Measurements from ENCODE around the gene SSBP4.

SSBP4 gene

DNA sequence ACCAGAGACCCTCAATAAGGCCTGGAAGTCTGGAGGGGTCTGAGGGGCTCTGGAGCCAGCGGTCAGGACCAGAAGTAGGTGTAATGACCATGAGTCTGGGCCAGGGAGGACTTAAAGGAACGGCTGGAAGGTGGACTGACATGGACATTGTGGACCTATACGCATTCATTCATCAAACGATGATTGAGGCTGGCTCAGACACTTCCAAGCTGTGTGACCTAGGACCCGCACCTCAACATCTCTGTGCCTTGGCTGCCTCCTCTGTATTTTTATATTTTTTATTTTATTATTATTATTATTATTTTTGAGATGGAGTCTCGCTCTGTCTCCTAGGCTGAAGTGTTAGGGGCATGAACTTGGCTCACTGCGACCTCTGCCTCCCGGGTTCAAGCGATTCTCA is 12.4 kb upstream of the SSBP4 start:
- H3K4me2 ChIP-seq = no peak overlapping the region

GRCh38 chr19:18408053-18408476 is 11.1 kb upstream of the SSBP4 start:
- H3K4me1 ChIP-seq (ENCODE audit: low read depth, poor library complexity, severe bottlenecking) = peaks cover 9% of the 10 kb centered on the region
- H2AFZ ChIP-seq (ENCODE audit: low read depth) = no peak overlapping the region
- no peaks in the 10 kb centered on the region for H3K36me3 ChIP-seq (ENCODE audit: insufficient read depth)
- H3K27ac ChIP-seq = no peak overlapping the region
- H3K9ac ChIP-seq = no peak overlapping the region
- H4K20me1 ChIP-seq (ENCODE audit: insufficient read depth) = no peaks in the 10 kb centered on the region
- H3K4me3 ChIP-seq (IDR thresholded peaks at IDR 0.05; ENCODE audit: insufficient read depth, low read depth, low read length) = no peak overlapping the region
- no peak overlapping the region for H3K4me2 ChIP-seq
- peaks cover 29% of the 10 kb centered on the region; the same call in 1 of the 2 replicates for H3K27me3 ChIP-seq (ENCODE audit: insufficient read depth, low read depth)
- H3K79me2 ChIP-seq (ENCODE audit: insufficient read depth, low read depth) = no peaks in the 10 kb centered on the region
- TF ChIP-seq, protein P1, sequence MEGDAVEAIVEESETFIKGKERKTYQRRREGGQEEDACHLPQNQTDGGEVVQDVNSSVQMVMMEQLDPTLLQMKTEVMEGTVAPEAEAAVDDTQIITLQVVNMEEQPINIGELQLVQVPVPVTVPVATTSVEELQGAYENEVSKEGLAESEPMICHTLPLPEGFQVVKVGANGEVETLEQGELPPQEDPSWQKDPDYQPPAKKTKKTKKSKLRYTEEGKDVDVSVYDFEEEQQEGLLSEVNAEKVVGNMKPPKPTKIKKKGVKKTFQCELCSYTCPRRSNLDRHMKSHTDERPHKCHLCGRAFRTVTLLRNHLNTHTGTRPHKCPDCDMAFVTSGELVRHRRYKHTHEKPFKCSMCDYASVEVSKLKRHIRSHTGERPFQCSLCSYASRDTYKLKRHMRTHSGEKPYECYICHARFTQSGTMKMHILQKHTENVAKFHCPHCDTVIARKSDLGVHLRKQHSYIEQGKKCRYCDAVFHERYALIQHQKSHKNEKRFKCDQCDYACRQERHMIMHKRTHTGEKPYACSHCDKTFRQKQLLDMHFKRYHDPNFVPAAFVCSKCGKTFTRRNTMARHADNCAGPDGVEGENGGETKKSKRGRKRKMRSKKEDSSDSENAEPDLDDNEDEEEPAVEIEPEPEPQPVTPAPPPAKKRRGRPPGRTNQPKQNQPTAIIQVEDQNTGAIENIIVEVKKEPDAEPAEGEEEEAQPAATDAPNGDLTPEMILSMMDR (conservative IDR thresholded peaks at IDR 0.05; ENCODE audit: low read depth, low read length) = peak; percentile 45

More for the DNA sequence above, 12.4 kb upstream of the SSBP4 start:
- Histone ChIP-seq H2AFZ (ENCODE audit: low read depth) (no peak overlapping the region), H3K27me3 (ENCODE audit: insufficient read depth, low read depth) (peaks cover 20% of the 10 kb centered on the region; the same call in 1 of the 2 replicates), H3K79me2 (ENCODE audit: insufficient read depth, low read depth) (no peaks in the 10 kb centered on the region), H4K20me1 (ENCODE audit: insufficient read depth) (no peaks in the 10 kb centered on the region), H3K27ac (no peak overlapping the region), H3K4me1 (ENCODE audit: low read depth, poor library complexity, severe bottlenecking) (peaks cover 9% of the 10 kb centered on the region), H3K9ac (no peak overlapping the region), H3K4me3 (IDR thresholded peaks at IDR 0.05; ENCODE audit: insufficient read depth, low read depth, low read length) (no peak overlapping the region), H3K36me3 (ENCODE audit: insufficient read depth) (no peaks in the 10 kb centered on the region)
- TF ChIP-seq, protein P1 (conservative IDR thresholded peaks at IDR 0.05; ENCODE audit: low read depth, low read length) = no peak

DNA sequence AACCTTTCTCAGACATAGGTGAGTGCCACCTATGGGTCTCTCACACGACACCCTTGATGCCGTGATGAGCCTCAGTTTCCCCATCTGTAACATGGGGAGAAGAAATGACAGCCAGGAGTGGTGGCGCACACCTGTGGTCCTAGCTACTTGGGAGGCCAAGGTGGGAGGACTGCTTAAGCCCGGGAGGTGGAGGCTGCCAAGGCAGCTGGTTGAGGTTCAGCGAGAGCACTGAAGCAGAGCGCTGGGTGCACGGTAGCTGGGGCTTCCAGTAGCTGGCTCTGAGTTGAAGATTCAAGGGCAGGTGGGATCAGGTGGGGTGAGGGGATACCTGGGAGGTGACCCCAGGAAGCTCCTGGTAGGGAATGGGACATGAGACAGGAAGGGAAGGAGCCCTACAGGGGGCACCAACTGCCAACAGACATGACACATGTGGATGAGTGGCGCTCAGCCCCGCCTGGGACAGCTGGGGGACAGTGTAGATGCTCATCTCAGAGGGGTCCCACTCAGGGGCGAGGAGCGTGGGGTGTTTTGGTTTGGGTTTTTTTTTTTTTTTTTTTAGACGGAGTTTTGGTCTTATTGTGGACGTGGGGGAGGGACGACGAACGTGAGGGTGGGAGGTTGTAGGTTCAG is 6.5 kb upstream of the SSBP4 start:
- no peak overlapping the region for H3K4me3 ChIP-seq (IDR thresholded peaks at IDR 0.05; ENCODE audit: insufficient read depth, low read depth, low read length)
- H3K4me1 ChIP-seq (ENCODE audit: low read depth, poor library complexity, severe bottlenecking) = peaks cover 37% of the 10 kb centered on the region
- H3K36me3 ChIP-seq (ENCODE audit: insufficient read depth) = no peaks in the 10 kb centered on the region
- TF ChIP-seq, protein P1 (conservative IDR thresholded peaks at IDR 0.05; ENCODE audit: low read depth, low read length) = no peak
- H3K9ac ChIP-seq = no peak overlapping the region
- H3K27ac ChIP-seq = no peak overlapping the region
- peaks cover 28% of the 10 kb centered on the region; the same call in 1 of the 2 replicates for H3K27me3 ChIP-seq (ENCODE audit: insufficient read depth, low read depth)
- no peaks in the 10 kb centered on the region for H3K79me2 ChIP-seq (ENCODE audit: insufficient read depth, low read depth)
- no peak overlapping the region for H3K4me2 ChIP-seq
- no peak overlapping the region for H2AFZ ChIP-seq (ENCODE audit: low read depth)
- no peaks in the 10 kb centered on the region for H4K20me1 ChIP-seq (ENCODE audit: insufficient read depth)

- Histone ChIP-seq H4K20me1 (ENCODE audit: insufficient read depth) (no peaks in the 10 kb centered on the region), H3K9ac (no peak overlapping the region), H2AFZ (ENCODE audit: low read depth) (no peak overlapping the region), H3K79me2 (ENCODE audit: insufficient read depth, low read depth) (no peaks in the 10 kb centered on the region), H3K27me3 (ENCODE audit: insufficient read depth, low read depth) (peaks cover 31% of the 10 kb centered on the region; the same call in 1 of the 2 replicates), H3K4me3 (IDR thresholded peaks at IDR 0.05; ENCODE audit: insufficient read depth, low read depth, low read length) (no peak overlapping the region), H3K4me2 (peak overlapping the region; percentile 33; the same call in 1 of the 2 replicates), H3K27ac (no peak overlapping the region), H3K36me3 (ENCODE audit: insufficient read depth) (no peaks in the 10 kb centered on the region), H3K4me1 (ENCODE audit: low read depth, poor library complexity, severe bottlenecking) (peaks cover 44% of the 10 kb centered on the region)
- TF ChIP-seq, protein P1 (conservative IDR thresholded peaks at IDR 0.05; ENCODE audit: low read depth, low read length) = no peak
These were observed 4.6 kb upstream of the SSBP4 start for GRCh38 chr19:18414504-18415177.
